Type B pancreatic cell (in vitro differentiated cells): ENCODE data around the gene TRDN. TPM values are rescaled to one million over a fixed set of nuclear protein-coding genes. Genes with fewer than 3 reads are reported as not detected.

Experiments
- DNase-seq: peaks from one replicate; pipeline ENCODE4 v3.0.0; 2021; ENCODE audit warnings: mixed read lengths; ENCODE audit not compliant: unreplicated experiment; ENCODE audit errors: extremely low spot score
- H3K27ac Mint-ChIP-seq: 2 replicates; pipeline ENCODE4 v1.8.0; 2021; ENCODE audit warnings: mild to moderate bottlenecking, mixed read lengths
- H3K27me3 Mint-ChIP-seq: 2 replicates; pipeline ENCODE4 v1.8.0; 2021; ENCODE audit warnings: mixed read lengths
- H3K36me3 Mint-ChIP-seq: 2 replicates; pipeline ENCODE4 v1.8.0; 2021; ENCODE audit warnings: mixed read lengths
- H3K4me1 Mint-ChIP-seq: one replicate; pipeline ENCODE4 v1.8.0; 2021; ENCODE audit warnings: mixed read lengths; ENCODE audit not compliant: unreplicated experiment
- H3K4me3 Mint-ChIP-seq: 2 replicates; pipeline ENCODE4 v1.8.0; 2021; ENCODE audit warnings: mild to moderate bottlenecking, mixed read lengths
- H3K9me3 Mint-ChIP-seq: 2 replicates; pipeline ENCODE4 v1.8.0; 2021; ENCODE audit warnings: mixed read lengths
- CTCF ChIP-seq: fragments of 200-600 bp; sonication (generic); conservative IDR thresholded peaks from 2 replicates; pipeline ENCODE4 v1.5.0; 2021; ENCODE audit warnings: antibody characterized with exemption, mild to moderate bottlenecking
- total RNA-seq: library from RNA; stranded (reverse); gene quantifications from 2 replicates; pipeline ENCODE4 v1.2.1, GENCODE V29; 2021; ENCODE audit warnings: low replicate concordance

TRDN gene
- total RNA-seq, 1 donor from 2014 or later: 0.34 TPM

- Mint-ChIP-seq H3K4me1 (no peaks in the 10 kb centered on the region), H3K9me3 (no peaks in the 10 kb centered on the region), H3K27me3 (no peaks in the 10 kb centered on the region), H3K36me3 (no peaks in the 10 kb centered on the region), H3K27ac (no peak overlapping the region), H3K4me3 (no peak overlapping the region)
- no peak for TF ChIP-seq CTCF
- no peak for DNase-seq
These were observed 26.0 kb downstream of the TRDN start for GRCh38 chr6:123610779-123611178.

- no peak overlapping the region for H3K27ac Mint-ChIP-seq
- DNase-seq: no peak
- H3K4me3 Mint-ChIP-seq: no peak overlapping the region
- no peak for TF ChIP-seq CTCF
- H3K4me1 Mint-ChIP-seq: peaks cover 9% of the 10 kb centered on the region
- H3K9me3 Mint-ChIP-seq: no peaks in the 10 kb centered on the region
- no peaks in the 10 kb centered on the region for H3K36me3 Mint-ChIP-seq
- H3K27me3 Mint-ChIP-seq: no peaks in the 10 kb centered on the region
These were observed 32.7 kb downstream of the TRDN start for GRCh38 chr6:123604067-123604466.

DNA sequence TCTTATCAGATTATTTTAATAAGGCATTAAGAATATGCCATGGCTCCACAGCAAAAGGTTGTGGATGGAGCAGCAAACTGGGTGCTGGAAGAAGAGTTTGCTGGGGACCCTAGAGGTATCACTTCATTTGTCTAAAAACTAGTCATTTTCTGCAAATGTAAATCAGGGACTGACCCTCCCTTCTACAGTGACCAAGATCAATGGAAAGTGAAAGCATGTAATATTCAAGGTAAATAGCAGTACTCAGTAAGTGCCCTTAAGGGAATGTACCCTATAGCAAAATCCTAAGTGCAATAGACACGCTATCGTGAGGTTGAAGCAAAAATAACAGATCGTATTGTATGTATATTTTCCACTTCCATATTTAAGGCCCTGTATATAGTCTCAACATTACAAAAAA is 38.7 kb downstream of the TRDN start:
- Mint-ChIP-seq H3K36me3 (no peaks in the 10 kb centered on the region), H3K27ac (no peak overlapping the region), H3K27me3 (no peaks in the 10 kb centered on the region), H3K4me1 (no peaks in the 10 kb centered on the region), H3K9me3 (no peaks in the 10 kb centered on the region), H3K4me3 (no peak overlapping the region)
- no peak for DNase-seq
- TF ChIP-seq CTCF: no peak

- Mint-ChIP-seq H3K36me3 (no peaks in the 10 kb centered on the region), H3K27ac (no peak overlapping the region), H3K4me1 (no peaks in the 10 kb centered on the region), H3K9me3 (no peaks in the 10 kb centered on the region), H3K4me3 (no peak overlapping the region), H3K27me3 (no peaks in the 10 kb centered on the region)
- DNase-seq: no peak
- no peak for TF ChIP-seq CTCF
These were observed 42.0 kb downstream of the TRDN start for GRCh38 chr6:123594776-123595175.

DNA sequence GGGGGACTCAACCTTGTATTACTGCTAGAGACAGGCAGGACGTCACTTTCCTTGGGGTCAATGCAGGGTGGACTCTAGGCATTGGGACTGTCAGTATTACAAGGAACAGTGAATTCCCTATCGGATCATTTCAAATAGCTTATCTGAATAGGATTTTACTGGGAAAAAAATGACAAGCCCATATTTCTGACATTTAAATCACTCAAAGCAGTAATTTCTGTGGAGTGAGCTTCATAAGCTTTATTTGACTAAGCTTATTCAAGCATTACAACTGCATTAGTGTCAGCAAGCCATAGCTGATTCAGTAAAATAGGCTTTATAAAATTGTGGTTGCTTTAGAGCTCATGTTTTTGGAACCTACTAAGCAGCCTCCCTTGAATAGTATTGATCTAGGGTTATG is 44.3 kb downstream of the TRDN start:
- peaks cover 1% of the 10 kb centered on the region for H3K27me3 Mint-ChIP-seq
- peaks cover 5% of the 10 kb centered on the region for H3K4me1 Mint-ChIP-seq
- TF ChIP-seq CTCF: no peak
- peaks cover 2% of the 10 kb centered on the region for H3K9me3 Mint-ChIP-seq
- no peaks in the 10 kb centered on the region for H3K36me3 Mint-ChIP-seq
- DNase-seq: no peak
- no peak overlapping the region for H3K4me3 Mint-ChIP-seq
- H3K27ac Mint-ChIP-seq: no peak overlapping the region

- no peak overlapping the region for H3K27ac Mint-ChIP-seq
These were observed 46.8 kb downstream of the TRDN start for GRCh38 chr6:123589973-123590372.

More at GRCh38 chr6:123589973-123590372, 46.8 kb downstream of the TRDN start:
- peaks cover 5% of the 10 kb centered on the region for H3K4me1 Mint-ChIP-seq
- no peaks in the 10 kb centered on the region for H3K36me3 Mint-ChIP-seq
- H3K9me3 Mint-ChIP-seq: peaks cover 14% of the 10 kb centered on the region
- no peak for DNase-seq
- H3K27me3 Mint-ChIP-seq: peaks cover 12% of the 10 kb centered on the region
- no peak for TF ChIP-seq CTCF
- no peak overlapping the region for H3K4me3 Mint-ChIP-seq
